Putamen (tissue), 1 donor: Measurements from ENCODE around the gene SMYD3.

Experiments used
- DNase-seq: peaks from one replicate; pipeline ENCODE4 v3.0.0-alpha.2; 2016; ENCODE audit warnings: low spot score

Gene SMYD3

GRCh38 chr1:246170574-246171261, 336.4 kb downstream of the SMYD3 start:
- no peak for DNase-seq

- no peak for DNase-seq
These were observed 337.6 kb downstream of the SMYD3 start for GRCh38 chr1:246169486-246169885.

- DNase-seq: no peak
These were observed 338.1 kb downstream of the SMYD3 start for GRCh38 chr1:246169019-246169418.

GRCh38 chr1:246166841-246167240, 340.2 kb downstream of the SMYD3 start:
- no peak for DNase-seq

GRCh38 chr1:246165826-246166709, 341.0 kb downstream of the SMYD3 start:
- DNase-seq: no peak

GRCh38 chr1:246164764-246165163, 342.3 kb downstream of the SMYD3 start:
- DNase-seq: no peak

- no peak for DNase-seq
These were observed 344.5 kb downstream of the SMYD3 start for GRCh38 chr1:246162560-246162959.

- no peak for DNase-seq
These were observed 345.5 kb downstream of the SMYD3 start for GRCh38 chr1:246161626-246162025.

- DNase-seq: no peak
These were observed 346.2 kb downstream of the SMYD3 start for GRCh38 chr1:246160905-246161304.

GRCh38 chr1:246160374-246160773, 346.7 kb downstream of the SMYD3 start:
- DNase-seq: peak; percentile 12

- no peak for DNase-seq
These were observed 347.5 kb downstream of the SMYD3 start for GRCh38 chr1:246159279-246160227.

- DNase-seq: peak; percentile 58
These were observed 348.9 kb downstream of the SMYD3 start for GRCh38 chr1:246158131-246158530.

- DNase-seq: no peak
These were observed 349.6 kb downstream of the SMYD3 start for GRCh38 chr1:246157516-246157915.

- no peak for DNase-seq
These were observed 350.2 kb downstream of the SMYD3 start for GRCh38 chr1:246156847-246157246.

- no peak for DNase-seq
These were observed 351.2 kb downstream of the SMYD3 start for GRCh38 chr1:246155923-246156322.

- DNase-seq: no peak
These were observed 353.3 kb downstream of the SMYD3 start for GRCh38 chr1:246153796-246154212.

- DNase-seq: no peak
These were observed 354.1 kb downstream of the SMYD3 start for GRCh38 chr1:246152986-246153431.

GRCh38 chr1:246151796-246152434, 355.2 kb downstream of the SMYD3 start:
- no peak for DNase-seq

- no peak for DNase-seq
These were observed 357.5 kb downstream of the SMYD3 start for GRCh38 chr1:246149543-246149942.

GRCh38 chr1:246147524-246148461, 359.3 kb downstream of the SMYD3 start:
- no peak for DNase-seq
